ENCODE results near the gene GLT6D1.

- no peak for TF ChIP-seq POLR2AphosphoS5 (IDR thresholded peaks at IDR 0.05)
- TF ChIP-seq POLR2A (IDR thresholded peaks at IDR 0.05), result no peak
- TF ChIP-seq CTCF (IDR thresholded peaks at IDR 0.05), result no peak
Measured at GRCh38 chr9:135670721-135671590, 31.6 kb upstream of the GLT6D1 start.
